OCI-LY7 (cell line): ENCODE results near the gene GABARAPL2. TPM values are rescaled to one million over a fixed set of nuclear protein-coding genes. Genes with fewer than 3 reads are reported as not detected.
A peak's percentile ranks its signal among the peaks of the same experiment; 100 is the strongest.

ENCODE experiments used
- BruUV-seq: library from RNA; stranded (reverse); fragments of 400-500 nt; replicated peaks from 2 replicates; lab custom pipeline; 2021; lab: Mats Ljungman, UMichigan
- CTCF ChIA-PET: fragments of 300-600 bp; sonication (Branson Sonifier 250); formaldehyde crosslinking; loops from one replicate; lab custom pipeline; 2022; ENCODE audit warnings: antibody characterized with exemption; ENCODE audit not compliant: unreplicated experiment; lab: Charles Lee
- POLR2A ChIA-PET: fragments of 300-600 bp; sonication (Branson Sonifier 250); formaldehyde crosslinking; loops from one replicate; lab custom pipeline; 2022; ENCODE audit warnings: antibody characterized with exemption; lab: Charles Lee
- DNase-seq: peaks from one replicate; pipeline ENCODE4 v3.0.0-alpha.2; 2015; ENCODE audit warnings: low spot score
- H2AFZ ChIP-seq: fragments of 200-600 bp; sonication (generic), shearing (Covaris generic); 2 replicates; pipeline ENCODE4 v1.6.1; 2014; ENCODE audit warnings: mild to moderate bottlenecking, antibody characterized with exemption, low read length, moderate library complexity
- H3K27ac ChIP-seq: fragments of 200-600 bp; sonication (generic); 2 replicates; pipeline ENCODE4 v1.5.1; 2014; ENCODE audit warnings: mixed run types, low read depth, mild to moderate bottlenecking, moderate library complexity, low read length, inconsistent platforms; ENCODE audit not compliant: poor library complexity, severe bottlenecking
- H3K36me3 ChIP-seq: fragments of 200-600 bp; sonication (generic); 2 replicates; pipeline ENCODE4 v1.6.1; 2014; ENCODE audit warnings: mild to moderate bottlenecking, antibody characterized with exemption, low read length, moderate library complexity, mixed read lengths; ENCODE audit not compliant: insufficient read depth
- H3K4me1 ChIP-seq: fragments of 200-600 bp; sonication (generic); 2 replicates; pipeline ENCODE4 v1.5.1; 2014; ENCODE audit warnings: mild to moderate bottlenecking, low read length; ENCODE audit not compliant: insufficient read depth, poor library complexity, severe bottlenecking
- H3K4me2 ChIP-seq: fragments of 200-600 bp; sonication (generic); 2 replicates; pipeline ENCODE4 v1.6.1; 2014; ENCODE audit warnings: mild to moderate bottlenecking, low read length
- H3K4me3 ChIP-seq: fragments of 200-600 bp; sonication (generic); 2 replicates; pipeline ENCODE4 v1.5.1; 2014; ENCODE audit warnings: mild to moderate bottlenecking, low read depth, low read length; ENCODE audit not compliant: poor library complexity, severe bottlenecking
- H3K79me2 ChIP-seq: fragments of 200-600 bp; sonication (generic); 2 replicates; pipeline ENCODE4 v1.6.1; 2016; ENCODE audit warnings: low read depth, mild to moderate bottlenecking, low read length, moderate library complexity, mixed read lengths; ENCODE audit not compliant: insufficient read depth
- H3K9me2 ChIP-seq: fragments of 200-600 bp; sonication (generic); 2 replicates; pipeline ENCODE4 v1.6.1; 2016; ENCODE audit warnings: mild to moderate bottlenecking, low read length, mixed read lengths; ENCODE audit not compliant: insufficient read depth
- H3K9me3 ChIP-seq: fragments of 200-600 bp; sonication (generic); 2 replicates; pipeline ENCODE4 v1.6.1; 2014; ENCODE audit warnings: mild to moderate bottlenecking, mixed run types, low read length, mixed read lengths
- H4K20me1 ChIP-seq: fragments of 200-600 bp; sonication (generic); 2 replicates; pipeline ENCODE4 v1.6.1; 2014; ENCODE audit warnings: mild to moderate bottlenecking, antibody characterized with exemption, low read length, moderate library complexity, mixed read lengths; ENCODE audit not compliant: insufficient read depth
- EZH2phosphoT487 ChIP-seq: fragments of 200-600 bp; sonication (generic); IDR thresholded peaks from 2 replicates; pipeline ENCODE4 v1.6.1; 2018; ENCODE audit warnings: low read depth, borderline replicate concordance, mild to moderate bottlenecking, mixed run types, antibody characterized with exemption, low read length, moderate library complexity, mixed read lengths
- intact Hi-C: fragments of 100-400 bp; cut with micrococcal nuclease; formaldehyde crosslinking; loops from one replicate; pipeline ENCODE4 v1.10.0; 2022; ENCODE audit not compliant: unreplicated experiment
- total RNA-seq, 2 experiments: library from RNA; depleted of rRNA in 1 of 2; stranded (reverse); fragments of >200 nt in 1 of 2; shearing (Covaris generic) in 1 of 2; gene quantifications; 2 replicates each; pipeline ENCODE4 v1.2.3, GENCODE V29; 2014 to 2022
- TF ChIP-seq, protein P1 (sequence below): fragments of 200-600 bp; sonication (generic); conservative IDR thresholded peaks from 2 replicates; pipeline ENCODE4 v1.5.1; 2014; ENCODE audit warnings: mild to moderate bottlenecking, antibody characterized with exemption, low read length, moderate library complexity, mixed read lengths

GABARAPL2 gene
- total RNA-seq, 2 experiments from 2014 or later: 57.7 to 93.5 TPM

DNA sequence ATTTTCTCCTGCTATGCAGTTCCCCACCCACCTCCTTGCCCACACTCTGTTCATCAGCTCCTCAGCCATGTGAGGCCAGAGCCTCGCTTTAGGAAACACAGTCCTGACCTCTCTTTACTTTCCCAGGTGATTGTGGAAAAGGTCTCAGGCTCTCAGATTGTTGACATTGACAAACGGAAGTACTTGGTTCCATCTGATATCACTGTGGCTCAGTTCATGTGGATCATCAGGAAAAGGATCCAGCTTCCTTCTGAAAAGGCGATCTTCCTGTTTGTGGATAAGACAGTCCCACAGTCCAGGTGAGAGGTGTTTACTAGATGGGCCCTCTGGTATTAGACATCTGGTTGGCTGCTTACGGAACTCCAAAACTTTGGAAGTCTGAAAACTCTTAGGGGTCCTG, 1.7 kb downstream of the GABARAPL2 start:
- H3K4me1 ChIP-seq: peaks cover 61% of the 10 kb centered on the region
- H3K4me2 ChIP-seq: peak overlapping the region; percentile 99; the same call in 1 of the 2 replicates
- peaks cover 51% of the 10 kb centered on the region for H3K36me3 ChIP-seq

DNA sequence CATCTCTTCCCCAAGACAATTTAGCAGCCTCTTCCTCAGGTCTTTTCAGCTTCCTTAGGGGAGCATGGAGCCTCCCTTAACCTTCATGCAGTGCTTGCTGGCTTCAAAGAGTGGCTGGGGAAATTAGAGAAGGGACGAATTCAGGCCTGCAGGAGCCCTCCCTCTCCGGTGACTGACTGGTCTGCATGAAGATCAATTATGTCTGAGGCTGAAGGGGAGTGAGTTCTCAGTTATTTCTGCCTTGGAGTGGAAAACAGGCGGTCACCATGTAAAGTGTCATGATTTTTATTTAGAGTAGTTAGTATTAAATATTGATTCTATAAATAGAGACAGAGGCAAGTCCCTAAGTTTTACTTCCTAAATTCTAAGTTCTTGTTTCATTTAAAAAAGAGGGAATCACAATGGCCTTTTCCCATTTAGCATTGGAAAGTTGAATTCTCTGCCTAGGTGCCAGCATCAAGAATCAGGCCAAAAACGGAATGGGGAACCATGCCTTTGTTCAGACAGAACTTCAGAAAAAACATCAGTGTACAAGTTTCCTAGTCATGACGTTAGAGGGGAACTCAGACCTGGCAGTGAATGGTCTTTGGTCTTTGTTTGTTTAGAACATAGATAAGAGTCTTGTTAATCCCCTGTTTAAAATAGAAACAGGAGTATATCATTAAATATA, 4.4 kb downstream of the GABARAPL2 start:
- Histone ChIP-seq H3K79me2 (peaks cover 16% of the 10 kb centered on the region), H4K20me1 (peaks cover 19% of the 10 kb centered on the region; the same call in 1 of the 2 replicates), H3K9me2 (no peaks in the 10 kb centered on the region), H3K4me3 (peak overlapping the region; percentile 18), H3K4me2 (peak overlapping the region; percentile 60), H3K4me1 (peaks cover 51% of the 10 kb centered on the region), H3K9me3 (no peaks in the 10 kb centered on the region), H3K27ac (peak overlapping the region; percentile 49), H2AFZ (no peak overlapping the region), H3K36me3 (peaks cover 75% of the 10 kb centered on the region)
- ChIA-PET POLR2A (interaction anchor here (1.9 kb wide), 1 partner anchor 10 kb away, joined by 4 read pairs; no protein-coding TSS in a partner anchor), CTCF (interaction anchor here (0.5 kb wide), 1 partner anchor 93 kb away, joined by 4 read pairs; no protein-coding TSS in a partner anchor)
- BruUV-seq: no TSS peak
- intact Hi-C loops: no loop called here
- DNase-seq: peak; percentile 17
- TF ChIP-seq, protein P1, sequence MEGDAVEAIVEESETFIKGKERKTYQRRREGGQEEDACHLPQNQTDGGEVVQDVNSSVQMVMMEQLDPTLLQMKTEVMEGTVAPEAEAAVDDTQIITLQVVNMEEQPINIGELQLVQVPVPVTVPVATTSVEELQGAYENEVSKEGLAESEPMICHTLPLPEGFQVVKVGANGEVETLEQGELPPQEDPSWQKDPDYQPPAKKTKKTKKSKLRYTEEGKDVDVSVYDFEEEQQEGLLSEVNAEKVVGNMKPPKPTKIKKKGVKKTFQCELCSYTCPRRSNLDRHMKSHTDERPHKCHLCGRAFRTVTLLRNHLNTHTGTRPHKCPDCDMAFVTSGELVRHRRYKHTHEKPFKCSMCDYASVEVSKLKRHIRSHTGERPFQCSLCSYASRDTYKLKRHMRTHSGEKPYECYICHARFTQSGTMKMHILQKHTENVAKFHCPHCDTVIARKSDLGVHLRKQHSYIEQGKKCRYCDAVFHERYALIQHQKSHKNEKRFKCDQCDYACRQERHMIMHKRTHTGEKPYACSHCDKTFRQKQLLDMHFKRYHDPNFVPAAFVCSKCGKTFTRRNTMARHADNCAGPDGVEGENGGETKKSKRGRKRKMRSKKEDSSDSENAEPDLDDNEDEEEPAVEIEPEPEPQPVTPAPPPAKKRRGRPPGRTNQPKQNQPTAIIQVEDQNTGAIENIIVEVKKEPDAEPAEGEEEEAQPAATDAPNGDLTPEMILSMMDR: no peak
- no peak for TF ChIP-seq EZH2phosphoT487

More for the DNA sequence above, 1.7 kb downstream of the GABARAPL2 start:
- Histone ChIP-seq H3K9me2 (no peaks in the 10 kb centered on the region), H3K27ac (no peak overlapping the region), H3K9me3 (no peaks in the 10 kb centered on the region), H3K79me2 (peaks cover 16% of the 10 kb centered on the region), H2AFZ (no peak overlapping the region), H3K4me3 (no peak overlapping the region), H4K20me1 (peaks cover 11% of the 10 kb centered on the region; the same call in 1 of the 2 replicates)
- intact Hi-C loops: loop anchor here (2.0 kb wide), 2 partner anchors 103 to 135 kb away; partner anchors contain the start of genes CFDP1 and TMEM170A
- no peak for DNase-seq
- ChIA-PET POLR2A (interaction anchor here (0.6 to 5.1 kb wide), 5 partner anchors 10 to 72 kb away, joined by 3 to 35 read pairs (median 6); partner anchors contain the start of genes ADAT1 and TMEM231), CTCF (no interaction called here)
- BruUV-seq: no TSS peak
- TF ChIP-seq, protein P1: no peak
- TF ChIP-seq EZH2phosphoT487: no peak
